Naive thymus-derived CD8-positive, alpha-beta T cell (primary cell): Measurements from ENCODE around the gene NTN1. TPM values are rescaled to one million over a fixed set of nuclear protein-coding genes. Genes with fewer than 3 reads are reported as not detected.

ENCODE experiments used
- ATAC-seq, 2 donors: fragments of 150-1000 bp; cut with Tn5 transposase in 1 of 2; sonication (Bioruptor Pico), chemical (Tn5 transposase) in 1 of 2; 1 replicate in 1 of 2; 2 replicates in 1 of 2; pipeline ENCODE4 v1.10.0; 2021; ENCODE audit warnings: mild to moderate bottlenecking in 2 of 2, moderate library complexity in 2 of 2
- POLR2A ChIA-PET: fragments of 350-600 bp; sonication (Branson Sonifier 250); formaldehyde crosslinking; loops from one replicate; lab custom pipeline; 2021; ENCODE audit warnings: antibody characterized with exemption; lab: Charles Lee
- DNase-seq, 10 donors: peaks; one replicate each; pipeline versions ENCODE4 v3.0.0 to v3.0.0-alpha.2; 2020 to 2022
- H3K27ac Mint-ChIP-seq, 10 donors: one replicate each; pipeline ENCODE4 v1.8.0; 2020 to 2022; ENCODE audit warnings: mild to moderate bottlenecking in 10 of 10, mixed read lengths in 10 of 10, moderate library complexity in 4 of 10, inconsistent platforms in 1 of 10
- H3K27me3 Mint-ChIP-seq, 5 donors: one replicate each; pipeline ENCODE4 v1.8.0; 2021 to 2022; ENCODE audit warnings: mixed read lengths in 5 of 5
- H3K36me3 Mint-ChIP-seq, 3 donors: one replicate each; pipeline ENCODE4 v1.8.0; 2020 to 2022; ENCODE audit warnings: mixed read lengths in 3 of 3, mild to moderate bottlenecking in 2 of 3, inconsistent platforms in 1 of 3
- H3K4me1 Mint-ChIP-seq, 4 donors: one replicate each; pipeline ENCODE4 v1.8.0; 2021 to 2022; ENCODE audit warnings: mixed read lengths in 4 of 4
- H3K4me3 Mint-ChIP-seq, 10 donors: one replicate each; pipeline ENCODE4 v1.8.0; 2020 to 2022; ENCODE audit warnings: mild to moderate bottlenecking in 10 of 10, mixed read lengths in 10 of 10, moderate library complexity in 6 of 10, inconsistent platforms in 1 of 10
- H3K9me3 Mint-ChIP-seq, 9 donors: one replicate each; pipeline ENCODE4 v1.8.0; 2020 to 2022; ENCODE audit warnings: mixed read lengths in 9 of 9, mild to moderate bottlenecking in 3 of 9, inconsistent platforms in 1 of 9, moderate library complexity in 1 of 9
- polyA plus RNA-seq, 3 donors: library from polyadenylated mRNA; unstranded; fragments of 300-500 nt; fragmentation: Illumina TruSeq; gene quantifications; one replicate each; pipeline ENCODE4 v1.2.3, GENCODE V29; 2021
- total RNA-seq, 8 experiments: library from RNA in 2 of 8; stranded (reverse) in 2 of 8; gene quantifications; one replicate each; pipeline ENCODE4 v1.2.3 and lab custom pipeline; 2021 to 2026

The NTN1 gene
- total and polyA plus RNA-seq, 5 experiments from 2014 or later = 0.05 TPM; not detected in 4

- Mint-ChIP-seq H3K27ac (no peak overlapping the region), H3K36me3 (no peaks in the 10 kb centered on the region), H3K4me3 (no peak overlapping the region), H3K27me3 (peaks cover 0 to 5% (median 0%) of the 10 kb centered on the region in 5 donors), H3K9me3 (peaks cover 0 to 7% (median 0%) of the 10 kb centered on the region in 9 donors), H3K4me1 (peaks cover 2 to 32% (median 4%) of the 10 kb centered on the region in 4 donors)
- ATAC-seq (no peak), DNase-seq (no peak)
- POLR2A ChIA-PET = no interaction called here
Measured at GRCh38 chr17:9203771-9204425, 182.6 kb downstream of the NTN1 start.

GRCh38 chr17:9204637-9205329 is 183.5 kb downstream of the NTN1 start:
- H3K4me3 Mint-ChIP-seq = peak overlapping the region in 1 of 10 donors; percentile 19
- H3K36me3 Mint-ChIP-seq = no peaks in the 10 kb centered on the region
- ATAC-seq = no peak
- DNase-seq = no peak
- POLR2A ChIA-PET = no interaction called here
- H3K27me3 Mint-ChIP-seq = peaks cover 0 to 5% (median 0%) of the 10 kb centered on the region in 5 donors
- H3K27ac Mint-ChIP-seq = no peak overlapping the region
- no peaks in the 10 kb centered on the region for H3K9me3 Mint-ChIP-seq
- H3K4me1 Mint-ChIP-seq = peaks cover 0 to 28% (median 2%) of the 10 kb centered on the region in 4 donors

- Mint-ChIP-seq H3K4me1 (peaks cover 0 to 21% (median 2%) of the 10 kb centered on the region in 4 donors), H3K4me3 (no peak overlapping the region), H3K27ac (peak overlapping the region in 1 of 10 donors; percentile 28), H3K27me3 (peaks cover 0 to 5% (median 0%) of the 10 kb centered on the region in 5 donors), H3K36me3 (no peaks in the 10 kb centered on the region), H3K9me3 (no peaks in the 10 kb centered on the region)
- no peak for ATAC-seq
- DNase-seq = peak in 1 of 10 donors; percentile 42
- POLR2A ChIA-PET = no interaction called here
Measured at GRCh38 chr17:9205520-9206409, 184.5 kb downstream of the NTN1 start.

GRCh38 chr17:9206410-9206703 is 185.0 kb downstream of the NTN1 start:
- Mint-ChIP-seq H3K9me3 (no peaks in the 10 kb centered on the region), H3K4me3 (no peak overlapping the region), H3K27me3 (peaks cover 0 to 5% (median 0%) of the 10 kb centered on the region in 5 donors), H3K36me3 (no peaks in the 10 kb centered on the region), H3K27ac (no peak overlapping the region), H3K4me1 (peaks cover 0 to 15% (median 2%) of the 10 kb centered on the region in 4 donors)
- peak in 1 of 10 donors; percentile 35 for DNase-seq
- no peak for ATAC-seq
- POLR2A ChIA-PET = interaction anchor here (0.6 kb wide), 1 partner anchor 434 kb away, joined by 3 read pairs; no protein-coding TSS in a partner anchor

GRCh38 chr17:9206741-9207332 is 185.5 kb downstream of the NTN1 start:
- Mint-ChIP-seq H3K4me3 (no peak overlapping the region), H3K27me3 (peaks cover 0 to 5% (median 0%) of the 10 kb centered on the region in 5 donors), H3K27ac (no peak overlapping the region), H3K4me1 (peaks cover 0 to 15% (median 2%) of the 10 kb centered on the region in 4 donors), H3K36me3 (no peaks in the 10 kb centered on the region), H3K9me3 (no peaks in the 10 kb centered on the region)
- POLR2A ChIA-PET = interaction anchor here (0.6 kb wide), 1 partner anchor 434 kb away, joined by 3 read pairs; no protein-coding TSS in a partner anchor
- DNase-seq (peak in 1 of 10 donors; percentile 41), ATAC-seq (no peak)

- Mint-ChIP-seq H3K4me1 (peaks cover 0 to 13% (median 2%) of the 10 kb centered on the region in 4 donors), H3K9me3 (no peaks in the 10 kb centered on the region), H3K36me3 (no peaks in the 10 kb centered on the region), H3K27ac (no peak overlapping the region), H3K27me3 (peaks cover 0 to 2% (median 0%) of the 10 kb centered on the region in 5 donors), H3K4me3 (no peak overlapping the region)
- ATAC-seq (no peak), DNase-seq (peak in 1 of 10 donors; percentile 15)
- POLR2A ChIA-PET = interaction anchor here (0.9 kb wide), 1 partner anchor 9 kb away, joined by 3 read pairs; no protein-coding TSS in a partner anchor
Measured at GRCh38 chr17:9208381-9209105, 187.2 kb downstream of the NTN1 start.

- DNase-seq (peak in 1 of 10 donors; percentile 22), ATAC-seq (no peak)
- peaks cover 0 to 8% (median under 1%) of the 10 kb centered on the region in 4 donors for H3K4me1 Mint-ChIP-seq
- peaks cover 0 to 2% (median 0%) of the 10 kb centered on the region in 5 donors for H3K27me3 Mint-ChIP-seq
- no peak overlapping the region for H3K4me3 Mint-ChIP-seq
- POLR2A ChIA-PET = interaction anchor here (0.9 kb wide), 1 partner anchor 8 kb away, joined by 3 read pairs; no protein-coding TSS in a partner anchor
- H3K9me3 Mint-ChIP-seq = no peaks in the 10 kb centered on the region
- H3K27ac Mint-ChIP-seq = no peak overlapping the region
- H3K36me3 Mint-ChIP-seq = peaks cover 0 to 1% (median 0%) of the 10 kb centered on the region in 3 donors
Measured at GRCh38 chr17:9209347-9209746, 188.0 kb downstream of the NTN1 start.

GRCh38 chr17:9209781-9210370 is 188.6 kb downstream of the NTN1 start:
- H3K4me1 Mint-ChIP-seq = peaks cover 0 to 3% (median under 1%) of the 10 kb centered on the region in 4 donors
- H3K4me3 Mint-ChIP-seq = no peak overlapping the region
- peak in 1 of 10 donors; percentile 41 for DNase-seq
- ATAC-seq = no peak
- peaks cover 0 to 2% (median 0%) of the 10 kb centered on the region in 5 donors for H3K27me3 Mint-ChIP-seq
- POLR2A ChIA-PET = no interaction called here
- H3K36me3 Mint-ChIP-seq = peaks cover 0 to 2% (median under 1%) of the 10 kb centered on the region in 3 donors
- peaks cover 0 to 2% (median 0%) of the 10 kb centered on the region in 9 donors for H3K9me3 Mint-ChIP-seq
- no peak overlapping the region for H3K27ac Mint-ChIP-seq

GRCh38 chr17:9211133-9211765 is 189.9 kb downstream of the NTN1 start:
- peaks cover 5 to 15% (median 12%) of the 10 kb centered on the region in 9 donors for H3K9me3 Mint-ChIP-seq

GRCh38 chr17:9212376-9213302 is 191.3 kb downstream of the NTN1 start:
- DNase-seq = peak in 1 of 10 donors; percentile 57
- no peak for ATAC-seq
- peaks cover 0 to 25% (median 15%) of the 10 kb centered on the region in 3 donors for H3K36me3 Mint-ChIP-seq
- no peaks in the 10 kb centered on the region for H3K27me3 Mint-ChIP-seq
- POLR2A ChIA-PET = no interaction called here
- no peaks in the 10 kb centered on the region for H3K4me1 Mint-ChIP-seq
- no peak overlapping the region for H3K4me3 Mint-ChIP-seq
- H3K27ac Mint-ChIP-seq = no peak overlapping the region
- H3K9me3 Mint-ChIP-seq = peaks cover 9 to 29% (median 20%) of the 10 kb centered on the region in 9 donors

More at GRCh38 chr17:9211133-9211765, 189.9 kb downstream of the NTN1 start:
- no peak for ATAC-seq
- peak in 1 of 10 donors; percentile 31 for DNase-seq
- Mint-ChIP-seq H3K27me3 (peaks cover 0 to 2% (median 0%) of the 10 kb centered on the region in 5 donors), H3K4me3 (no peak overlapping the region), H3K36me3 (peaks cover 0 to 14% (median 12%) of the 10 kb centered on the region in 3 donors), H3K4me1 (no peaks in the 10 kb centered on the region), H3K27ac (peak overlapping the region in 2 of 10 donors; percentile 14 to 75)
- POLR2A ChIA-PET = no interaction called here
